ENCODE measurements around the gene TTN.
"Not testable (repeated sequence)": the region's sequence is repeated elsewhere in the genome, so short reads cannot be mapped to it uniquely, and the experiment has no call there.

TTN gene

DNA sequence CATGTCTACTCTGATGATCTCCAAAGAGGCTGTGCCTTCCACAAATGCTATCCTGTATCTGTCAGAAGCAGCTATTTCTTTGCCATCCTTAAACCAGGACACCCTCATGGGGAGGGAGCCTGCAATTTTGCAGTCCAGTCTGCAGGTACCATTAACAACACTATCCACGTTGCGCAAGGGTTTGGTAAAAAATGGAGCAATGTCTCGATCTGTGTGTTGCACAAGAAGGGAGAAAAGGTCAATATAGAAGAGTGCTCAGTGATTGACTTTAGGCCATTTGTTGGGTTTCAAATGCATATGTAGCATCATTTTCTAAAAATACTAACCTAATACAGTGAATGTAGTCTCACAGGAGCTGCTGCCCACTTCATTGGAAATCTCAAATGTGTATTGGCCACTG, 74.3 kb downstream of the TTN start:
- no peak for FAIRE-seq

DNA sequence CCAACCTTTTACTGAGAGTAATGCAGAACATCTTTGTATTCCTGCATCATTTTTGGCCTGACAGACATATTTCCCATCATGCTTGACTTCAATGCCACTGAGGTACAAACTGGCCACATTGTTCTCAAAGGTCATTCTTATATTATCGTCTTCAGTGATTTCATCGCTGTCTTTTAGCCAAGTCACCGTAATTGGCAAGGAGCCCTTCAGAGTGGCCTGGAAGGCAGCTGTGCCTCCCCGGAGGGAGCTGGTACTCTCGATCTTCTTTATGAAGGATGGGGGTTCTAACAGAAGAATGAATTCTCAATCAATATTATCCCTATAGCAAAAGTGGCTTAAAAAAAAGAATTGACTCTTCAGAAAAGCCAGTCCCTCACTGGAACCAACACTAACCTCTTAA, 75.9 kb downstream of the TTN start:
- FAIRE-seq, result no peak

DNA sequence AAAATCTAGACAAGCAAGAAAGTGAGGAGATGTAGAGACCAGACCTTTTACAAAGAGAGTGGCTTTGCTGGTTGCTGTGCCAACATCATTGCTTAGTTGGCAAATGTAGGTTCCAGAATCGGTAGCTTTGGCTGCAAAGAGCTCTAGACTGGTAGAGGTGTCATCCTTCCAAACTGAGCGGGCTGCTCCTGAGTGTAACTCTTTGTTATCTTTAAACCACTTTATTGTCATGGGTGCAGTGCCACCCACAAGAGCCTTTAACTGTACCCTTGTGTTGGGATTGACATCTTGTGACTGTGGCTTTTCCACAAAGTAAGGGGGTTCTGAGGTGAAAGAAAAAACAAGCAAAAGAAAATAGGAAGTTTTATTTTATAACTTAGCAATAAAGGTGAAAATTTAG, 77.2 kb downstream of the TTN start:
- FAIRE-seq, result no peak

DNA sequence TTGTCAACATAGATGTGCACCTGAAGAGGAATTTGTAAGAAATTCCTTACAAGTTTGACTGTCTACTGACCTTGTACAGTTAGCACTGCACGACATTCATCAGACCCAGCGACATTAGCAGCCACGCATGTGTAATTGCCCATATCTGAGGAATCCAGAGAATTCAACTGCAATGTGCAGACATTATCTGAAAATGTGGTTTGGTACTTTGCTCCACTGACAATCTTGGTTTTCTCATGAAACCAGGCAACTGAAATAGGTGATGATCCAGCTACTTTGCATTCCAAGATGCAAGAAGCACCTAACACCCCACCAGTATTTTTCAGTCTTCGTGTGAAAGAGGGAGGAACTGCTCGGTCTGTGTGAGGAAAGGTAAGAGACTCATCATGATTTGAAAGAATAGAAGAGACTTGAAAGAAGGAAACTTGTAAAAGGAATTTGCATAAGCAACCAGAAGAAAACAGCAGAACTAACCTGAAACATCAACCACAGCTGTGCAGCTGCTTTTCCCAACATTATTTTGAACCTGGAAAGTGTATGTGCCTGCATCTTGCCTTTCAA, 83.4 kb downstream of the TTN start:
- FAIRE-seq, result no peak

DNA sequence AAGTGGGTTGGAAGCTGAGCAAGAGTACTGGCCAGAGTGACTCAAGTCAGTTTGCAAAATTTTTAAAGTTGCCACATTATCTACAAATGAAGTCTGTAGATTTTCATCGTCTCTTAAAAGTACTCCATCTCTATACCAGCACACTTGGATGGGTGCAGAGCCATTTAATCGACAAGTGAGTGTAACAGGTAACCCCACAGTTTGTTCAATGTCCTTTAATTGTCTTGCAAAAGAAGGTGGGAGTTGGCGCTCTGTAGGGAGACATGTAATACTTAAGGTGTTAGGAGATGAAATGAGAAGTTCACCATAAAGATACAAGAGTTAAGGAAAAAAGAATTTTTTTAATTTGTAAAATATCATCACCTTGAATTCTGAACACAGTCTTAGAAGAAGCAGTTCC, 84.9 kb downstream of the TTN start:
- no peak for FAIRE-seq

DNA sequence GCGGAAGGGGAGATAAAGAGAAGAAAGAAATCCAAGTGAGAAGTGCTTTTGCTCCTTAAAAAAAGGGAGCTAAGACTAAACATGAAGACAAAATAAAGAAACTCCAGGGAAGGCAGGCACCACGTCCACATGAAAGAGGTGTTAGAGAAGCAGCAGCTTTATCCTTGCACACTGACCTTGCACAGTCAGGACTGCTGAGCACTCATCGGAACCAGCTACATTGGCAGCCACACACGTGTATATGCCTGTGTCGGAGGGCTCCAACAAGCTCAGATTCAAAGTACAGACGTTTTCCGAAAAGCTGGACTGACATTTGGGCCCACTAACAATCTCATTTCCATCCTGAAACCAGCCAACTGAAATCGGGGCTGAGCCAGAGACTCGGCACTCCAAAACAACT, 88.2 kb downstream of the TTN start:
- no peak for FAIRE-seq

DNA sequence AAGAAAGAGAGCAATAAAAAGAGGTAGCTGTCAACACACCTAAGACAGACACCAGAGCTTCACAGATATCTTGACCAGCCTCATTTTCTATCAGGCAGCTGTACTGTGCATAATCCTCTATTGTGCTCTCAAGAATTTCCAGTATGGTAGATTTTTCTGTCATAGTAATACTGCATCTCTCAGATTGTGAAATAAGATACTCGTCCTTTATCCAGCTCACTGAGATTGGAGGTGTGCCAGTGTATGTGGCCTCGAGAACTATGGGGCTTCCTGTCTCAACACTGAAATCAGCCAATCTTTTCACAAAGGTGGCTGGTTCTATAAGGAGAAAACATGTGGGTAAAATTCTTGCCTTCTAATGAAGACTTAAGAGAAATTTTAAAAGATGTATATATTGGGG, 88.9 kb downstream of the TTN start:
- no peak for FAIRE-seq

DNA sequence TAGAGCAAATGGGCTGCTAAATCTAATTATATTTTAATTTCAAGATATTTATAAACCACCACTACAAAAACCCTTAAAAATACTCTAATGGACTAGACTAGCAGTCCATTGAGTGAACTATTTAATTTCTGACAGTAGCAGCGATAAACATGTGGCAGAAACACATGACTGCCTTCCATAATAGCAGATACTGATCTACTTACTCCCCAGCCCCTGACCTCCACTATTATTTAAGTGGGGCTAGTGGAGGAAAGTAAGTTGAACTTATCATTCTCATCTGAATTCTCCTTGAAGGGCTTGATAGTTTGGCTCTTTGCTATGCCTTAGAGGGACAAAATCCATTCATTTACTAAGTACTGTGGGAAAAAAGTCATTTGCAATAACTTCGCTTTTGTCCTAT, 90.8 kb downstream of the TTN start:
- no peak for FAIRE-seq

DNA sequence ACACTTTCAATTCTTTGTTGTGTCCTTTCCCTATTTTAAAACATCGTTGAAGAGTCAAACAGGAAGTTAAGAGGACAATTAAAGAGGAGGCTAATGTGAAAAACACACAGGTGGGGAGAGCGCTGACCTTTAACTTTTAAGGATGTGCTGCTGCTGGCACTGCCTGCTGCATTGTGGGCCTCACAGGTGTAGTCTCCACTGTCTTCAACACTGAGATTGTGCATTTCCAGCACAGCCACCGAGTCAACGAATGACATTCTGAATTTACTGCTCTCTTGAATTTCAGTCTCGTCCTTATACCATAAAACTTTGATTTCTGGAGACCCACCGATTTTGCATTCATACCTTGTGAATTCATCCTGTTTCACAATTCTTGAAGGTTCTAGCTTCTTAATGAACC, 91.9 kb downstream of the TTN start:
- FAIRE-seq, result no peak

DNA sequence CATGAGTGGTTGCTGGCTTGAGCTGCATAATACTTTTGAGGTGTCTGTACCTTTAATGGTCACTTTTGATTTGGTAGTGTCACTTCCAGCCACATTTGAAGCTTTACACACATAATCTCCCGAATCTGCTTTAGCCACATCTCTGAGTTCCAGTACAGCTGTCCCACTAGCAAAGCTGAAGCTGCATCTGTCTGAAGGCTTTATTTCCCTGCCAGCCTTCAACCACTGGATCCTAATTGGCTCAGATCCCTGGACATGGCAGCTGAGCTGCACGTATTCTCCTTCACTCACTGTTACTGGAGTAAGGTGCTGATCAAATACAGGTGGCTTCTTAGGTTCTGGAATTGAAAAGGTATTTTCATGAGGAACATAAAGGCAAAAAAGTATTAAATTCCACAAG, 99.7 kb downstream of the TTN start:
- FAIRE-seq, result no peak

DNA sequence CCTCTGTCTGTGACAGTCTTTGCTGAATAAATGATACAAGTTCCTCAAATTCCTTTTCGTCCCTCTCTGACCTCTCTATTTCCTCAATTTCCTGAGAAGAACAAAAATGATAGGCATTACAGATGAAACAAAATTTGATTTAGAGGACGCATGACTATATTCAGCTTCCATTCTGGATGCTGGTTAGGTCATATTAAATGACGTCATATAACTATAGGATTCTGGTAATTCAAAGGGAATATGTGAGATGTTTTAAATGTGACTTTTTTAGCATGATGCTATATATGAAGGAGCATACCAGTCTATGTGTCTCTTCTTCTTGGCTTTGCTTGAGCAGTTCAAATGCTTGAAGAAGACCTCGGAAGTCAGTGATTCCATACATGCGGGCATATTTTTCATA, 102.3 kb downstream of the TTN start:
- FAIRE-seq, result no peak

DNA sequence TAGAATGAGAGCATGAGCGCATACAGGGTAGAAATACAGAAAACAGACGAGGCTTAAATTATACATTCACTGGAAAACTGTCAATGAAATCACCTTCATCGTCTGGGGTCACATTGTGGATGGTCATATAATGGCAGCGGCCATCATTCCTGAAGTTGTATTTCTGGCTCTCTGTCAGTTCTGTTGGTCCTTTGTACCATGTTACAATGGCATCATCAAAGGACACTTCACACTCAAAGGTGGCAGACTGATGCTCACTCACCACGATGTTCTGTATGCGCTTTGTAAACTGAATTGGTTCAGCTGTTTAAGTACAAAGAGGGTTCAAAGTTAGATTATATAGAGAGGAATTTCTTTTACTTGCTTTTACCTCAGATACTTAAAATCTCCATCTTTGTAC, 104.9 kb downstream of the TTN start:
- no peak for FAIRE-seq

DNA sequence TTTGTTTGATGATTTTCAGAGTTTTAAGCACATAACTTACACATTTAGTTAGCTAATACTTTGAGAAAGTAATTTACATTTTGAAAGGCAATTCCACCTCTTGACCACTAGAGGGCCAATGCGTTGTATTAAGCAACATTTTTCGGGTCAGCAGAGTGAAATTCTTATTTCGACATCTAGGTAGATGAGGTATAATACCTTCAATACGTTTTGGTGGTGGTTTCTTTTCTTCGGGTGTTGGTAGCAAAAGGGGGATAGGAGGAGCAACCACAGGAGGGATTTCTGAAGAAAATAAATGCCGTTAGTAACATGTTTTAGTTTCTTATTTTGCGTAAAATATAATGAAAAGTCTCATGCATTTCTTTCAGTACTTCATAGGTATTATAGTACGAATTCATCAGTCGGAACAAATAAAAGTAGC, 106.3 kb downstream of the TTN start:
- FAIRE-seq, result peak; percentile 90

DNA sequence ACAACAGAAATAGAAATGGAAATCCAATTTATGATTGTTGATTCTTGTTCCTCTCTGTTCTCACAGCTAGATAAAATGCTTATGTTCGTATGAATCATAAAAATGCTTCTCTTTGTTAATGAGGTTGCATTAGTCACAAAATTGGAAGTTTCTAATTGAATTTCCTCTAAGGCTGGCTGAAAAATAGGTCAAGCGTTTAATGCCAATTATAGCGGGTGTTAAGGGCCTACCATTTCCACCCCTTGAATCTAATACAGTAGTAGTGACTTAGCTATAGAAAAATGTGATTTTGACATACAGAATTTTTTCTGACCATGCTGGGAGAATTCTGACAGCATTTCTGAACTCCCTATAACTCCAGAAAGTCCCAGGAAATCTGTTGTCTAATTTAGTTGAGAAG, 107.1 kb downstream of the TTN start:
- FAIRE-seq, result no peak

DNA sequence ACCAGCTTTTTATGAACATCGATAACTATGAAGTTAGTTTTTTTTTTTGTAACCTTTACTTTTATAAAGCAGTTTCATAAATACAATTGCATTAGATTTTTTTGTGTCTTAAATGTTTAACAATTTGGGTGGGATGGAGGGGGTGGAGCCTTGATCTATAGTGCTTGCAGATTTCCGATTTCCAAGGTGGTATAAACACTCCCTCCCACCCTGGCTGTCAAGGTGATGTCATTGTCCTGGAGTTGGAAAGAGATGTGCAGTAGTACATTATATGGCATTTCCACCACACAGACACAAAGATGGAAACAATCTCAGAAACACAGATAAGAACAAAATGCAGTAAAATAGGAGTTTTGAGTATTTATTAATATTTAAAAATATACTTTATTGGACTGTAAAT, 114.4 kb downstream of the TTN start:
- FAIRE-seq, result no peak

DNA sequence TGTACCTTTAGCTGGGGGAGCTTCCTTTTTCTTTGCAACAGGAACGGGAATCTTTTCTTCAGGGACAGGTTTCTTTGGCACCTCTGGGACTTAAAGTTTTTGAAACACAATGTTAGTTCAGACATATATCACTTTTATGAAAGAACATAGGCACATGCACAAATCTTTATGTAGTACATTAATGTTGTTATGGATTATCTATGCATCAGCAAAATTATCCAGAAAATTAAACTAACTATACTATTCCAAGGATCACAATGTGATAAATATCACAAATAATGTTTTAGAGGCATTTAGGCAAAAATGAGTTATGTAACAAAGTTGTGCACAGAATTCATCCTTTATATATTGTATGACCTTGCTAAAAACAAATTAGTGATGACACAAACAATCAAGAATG, 117.4 kb downstream of the TTN start:
- no peak for FAIRE-seq

DNA sequence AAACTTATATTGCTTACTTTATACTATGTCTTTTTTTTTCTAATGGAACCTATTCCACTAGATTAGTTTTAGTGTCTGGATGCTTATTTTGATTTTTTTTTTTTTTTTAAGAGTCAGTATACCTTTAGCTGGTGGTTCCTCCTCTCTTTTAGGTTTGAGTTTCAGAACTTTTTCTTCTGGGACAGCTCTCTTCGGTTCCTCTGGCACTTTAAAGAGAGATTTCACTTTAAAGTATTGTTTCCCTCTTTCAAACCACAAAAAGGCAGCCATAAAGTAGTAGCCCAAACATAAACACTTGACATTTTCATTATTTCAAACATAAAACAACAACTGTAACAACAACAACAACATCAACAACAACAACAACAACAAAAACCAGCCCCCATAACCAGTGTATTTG, 123.3 kb downstream of the TTN start:
- FAIRE-seq, result no peak

DNA sequence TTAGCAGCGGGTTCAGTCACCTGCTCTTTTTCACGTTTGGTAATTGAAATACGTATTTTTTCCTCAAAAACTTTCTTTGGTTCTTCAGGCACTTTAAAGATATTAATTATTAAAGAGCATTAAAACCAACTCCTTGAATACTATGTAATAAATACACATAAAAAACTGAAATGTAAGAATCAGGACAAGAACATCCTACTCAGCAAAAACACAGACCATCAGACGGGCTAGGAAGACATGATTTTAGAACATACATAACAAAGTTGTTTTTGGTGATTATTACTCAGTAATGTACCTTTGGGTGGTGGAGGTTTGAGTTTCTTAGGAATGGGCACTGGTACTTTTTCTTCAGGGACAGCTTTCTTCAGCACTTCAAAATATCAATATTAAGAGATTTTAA, 126.1 kb downstream of the TTN start:
- no peak for FAIRE-seq

DNA sequence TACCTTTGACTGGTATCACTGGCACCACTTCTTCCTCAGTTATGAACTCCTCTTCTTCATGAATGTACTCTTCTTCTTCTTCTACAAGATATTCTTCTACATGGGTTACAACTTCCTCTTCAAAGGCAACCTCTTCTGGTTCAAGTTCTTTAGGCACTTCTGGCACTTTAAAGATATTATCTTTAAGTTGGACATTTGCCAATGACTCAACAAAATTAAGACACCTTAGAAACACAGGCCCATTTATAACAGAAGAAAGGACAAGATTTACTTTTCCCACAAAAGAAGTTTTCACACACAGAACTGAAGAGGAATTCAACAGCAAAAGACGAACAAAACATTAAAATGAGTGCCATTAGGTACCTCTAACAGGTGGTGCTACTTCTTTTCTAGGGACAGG, 127.3 kb downstream of the TTN start:
- no peak for FAIRE-seq

DNA sequence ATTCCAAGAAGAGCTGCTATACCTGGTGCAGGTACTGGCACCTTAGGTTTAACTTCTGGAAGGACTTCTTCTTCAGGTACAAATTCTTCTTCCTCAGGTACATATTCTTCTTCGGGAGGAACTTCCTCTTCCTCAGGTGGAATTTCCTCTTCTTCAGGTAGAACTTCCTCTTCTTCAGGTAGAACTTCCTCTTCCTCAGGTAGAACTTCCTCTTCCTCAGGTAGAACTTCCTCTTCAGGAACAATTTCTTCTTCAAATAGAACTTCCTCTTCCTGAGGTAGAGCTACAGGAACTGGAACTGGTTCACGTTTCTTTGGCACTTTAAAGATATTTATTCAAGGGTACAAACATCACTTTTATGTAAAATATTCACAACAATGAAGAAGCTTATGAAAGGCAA, 129.6 kb downstream of the TTN start:
- FAIRE-seq, result no peak

DNA sequence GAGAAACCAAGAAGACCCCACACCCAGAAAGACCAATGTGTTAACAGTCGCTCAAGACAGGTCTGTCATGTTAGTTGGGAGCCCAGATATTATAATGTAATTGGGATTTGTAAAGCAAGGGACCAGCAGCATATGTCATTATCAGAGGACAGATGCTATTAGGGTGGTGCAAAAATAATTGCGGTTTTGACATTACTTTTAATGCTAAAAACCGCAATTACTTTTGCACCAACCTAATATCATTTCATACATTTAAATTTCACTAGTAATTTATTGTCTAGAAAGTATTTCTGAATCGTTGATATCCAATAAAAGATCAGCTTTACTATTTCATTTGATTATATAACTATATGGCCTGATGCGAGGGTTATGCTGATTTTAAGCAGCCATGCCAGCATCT, 131.2 kb downstream of the TTN start:
- FAIRE-seq, result no peak

DNA sequence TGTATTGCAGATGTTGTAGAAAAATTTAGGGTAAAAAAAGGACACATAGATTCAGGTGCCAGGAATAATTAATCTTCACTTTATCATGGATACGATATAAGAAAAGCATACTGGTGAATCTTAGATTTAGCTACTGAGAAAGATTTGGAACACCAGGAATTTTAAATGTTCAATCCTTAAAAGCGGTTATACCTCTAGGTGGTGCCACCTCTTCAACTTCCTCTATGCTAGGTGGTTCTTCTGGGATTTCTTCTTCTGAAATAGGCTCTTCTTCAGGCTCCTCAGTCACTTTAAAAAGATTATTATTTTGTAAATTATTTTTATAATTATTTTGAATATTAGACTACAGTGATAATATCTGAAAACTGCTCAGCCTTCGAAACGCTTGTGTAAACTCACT, 133.1 kb downstream of the TTN start:
- FAIRE-seq, result peak; percentile 73

DNA sequence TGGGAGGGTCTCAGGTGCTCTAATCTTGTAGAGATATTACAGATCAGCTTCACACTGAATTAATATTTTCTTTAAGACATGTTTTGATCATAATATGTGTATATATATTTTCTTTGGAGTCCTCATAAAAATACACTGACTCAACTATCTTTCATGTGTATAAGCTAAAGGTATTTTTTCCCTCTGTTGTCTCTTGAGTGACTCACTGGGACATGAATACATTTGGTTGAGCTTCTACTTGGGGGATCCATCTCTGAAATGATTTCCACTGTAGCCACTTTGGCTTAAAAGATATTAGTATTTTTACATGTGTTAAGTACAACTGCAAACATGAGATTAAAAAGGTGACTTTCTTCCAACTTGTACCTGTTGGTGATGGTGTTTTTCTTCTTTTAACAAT, 140.8 kb downstream of the TTN start:
- no peak for FAIRE-seq

DNA sequence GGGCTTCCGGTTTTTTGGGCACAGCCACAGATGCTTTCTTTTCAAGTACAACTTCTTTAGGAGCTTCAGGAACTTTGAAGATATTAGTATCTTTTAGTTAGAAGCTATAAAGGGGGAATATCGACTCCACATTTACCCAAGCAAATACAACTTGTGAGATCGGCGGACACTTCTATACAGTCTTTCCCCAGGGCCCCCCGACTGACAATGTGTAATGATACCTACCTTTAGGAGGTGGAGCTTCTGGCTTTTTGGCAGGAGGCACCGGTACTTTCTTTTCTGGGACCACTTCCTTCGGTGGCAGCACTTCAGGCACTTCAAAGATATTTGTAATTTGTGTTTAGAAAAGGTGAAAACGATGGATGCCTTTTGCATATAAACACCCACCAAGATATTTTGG, 148.7 kb downstream of the TTN start:
- not testable (repeated sequence) for FAIRE-seq

DNA sequence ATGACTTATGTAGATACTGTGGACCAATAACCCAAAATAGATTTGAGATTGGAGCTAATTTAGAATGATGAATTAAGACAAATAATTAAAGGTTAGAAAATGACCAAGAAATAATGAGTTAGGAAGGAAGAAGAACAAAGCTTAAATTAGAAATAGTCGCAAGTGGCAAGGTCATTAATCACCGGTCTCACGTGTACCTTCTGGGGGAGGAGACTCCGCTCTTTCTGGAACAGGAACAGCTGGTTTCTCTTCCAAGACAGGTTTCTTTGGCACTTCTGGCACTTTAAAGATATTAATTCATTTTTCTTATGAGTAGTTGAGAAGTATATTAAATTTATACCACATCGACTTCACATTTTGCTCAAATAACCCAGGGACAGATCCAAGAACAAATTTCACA, 156.7 kb downstream of the TTN start:
- FAIRE-seq, result no peak

DNA sequence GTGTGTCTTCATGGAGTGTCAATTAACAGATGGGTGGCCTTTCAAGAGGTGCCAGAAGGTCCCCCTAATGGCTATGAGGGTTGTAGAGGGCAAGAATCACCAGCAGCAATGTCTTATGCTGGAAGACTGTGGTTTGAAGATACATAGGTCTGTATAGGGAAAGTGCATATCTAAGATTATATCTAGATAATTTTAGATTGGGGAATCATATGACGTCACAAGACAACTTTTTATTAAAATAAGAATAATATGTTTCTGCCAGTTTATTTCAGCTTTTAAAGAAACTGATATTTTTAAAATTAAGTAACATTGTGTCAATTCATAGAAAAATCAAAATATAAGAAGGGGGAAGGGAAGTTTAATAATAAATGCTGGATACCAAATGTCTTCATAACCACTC, 162.3 kb downstream of the TTN start:
- FAIRE-seq, result no peak
